PC-9 (cell line): ENCODE data around the gene TCF20.

Source experiments
- CTCF ChIP-seq: fragments of 200-600 bp; sonication (generic); conservative IDR thresholded peaks from 2 replicates; pipeline ENCODE4 v1.6.1; 2017; ENCODE audit warnings: mixed run types, antibody characterized with exemption, mild to moderate bottlenecking, moderate library complexity
- EZH2 ChIP-seq: fragments of 200-600 bp; sonication (generic); IDR thresholded peaks from 2 replicates; pipeline ENCODE4 v1.8.0; 2017; ENCODE audit warnings: antibody characterized with exemption, low read depth

GRCh38 chr22:42301077-42301741, 30.8 kb upstream of the TCF20 start:
- no peak for TF ChIP-seq CTCF
- TF ChIP-seq EZH2: no peak
